Hematopoietic multipotent progenitor cell treated with erythropoietin and hydrocortisone succinate and interleukin-3 and kit ligand, for 8 days (in vitro differentiated cells): ENCODE measurements around the gene NR1D2.

Experiments used
- DNase-seq: peaks from one replicate; pipeline ENCODE4 v3.0.0-alpha.2; 2015

NR1D2 gene

DNA sequence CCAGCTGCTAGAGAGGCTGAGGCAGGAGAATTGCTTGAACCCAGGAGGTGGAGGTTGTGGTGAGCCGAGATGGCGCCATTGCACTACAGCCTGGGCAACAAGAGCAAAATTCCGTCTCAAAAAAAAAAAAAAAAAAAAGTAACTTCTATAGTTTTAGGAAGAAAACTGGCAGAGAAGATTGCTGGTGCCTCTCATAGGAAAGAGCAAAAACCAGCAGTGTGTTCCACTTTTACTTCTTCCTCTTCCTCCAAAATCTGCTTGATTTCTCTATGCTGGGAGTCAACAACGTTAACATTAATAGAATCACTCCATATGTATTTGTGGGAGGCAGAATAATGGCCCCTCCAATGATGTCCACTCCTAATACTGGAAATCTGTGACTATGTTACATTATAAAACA is 12.5 kb upstream of the NR1D2 start:
- DNase-seq, result no peak

DNA sequence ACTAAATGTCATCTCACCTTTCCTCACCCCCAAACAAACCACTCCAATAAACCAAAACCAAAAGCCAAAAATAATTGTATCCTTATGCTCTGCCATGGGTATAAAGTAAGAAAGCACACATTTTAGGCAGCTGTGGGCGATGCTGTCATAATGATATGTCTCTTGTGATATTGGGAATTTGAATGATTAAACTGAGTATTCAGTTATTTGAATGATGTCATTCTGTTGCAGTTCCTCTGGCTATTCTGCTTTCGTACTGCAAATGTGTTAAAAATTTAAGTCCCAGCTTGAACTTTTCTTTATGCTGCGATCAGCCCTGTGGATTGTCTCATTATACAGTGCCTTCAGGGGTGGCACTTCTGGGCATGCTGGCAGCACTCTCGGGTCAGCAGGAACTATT is 10.8 kb upstream of the NR1D2 start:
- no peak for DNase-seq

DNA sequence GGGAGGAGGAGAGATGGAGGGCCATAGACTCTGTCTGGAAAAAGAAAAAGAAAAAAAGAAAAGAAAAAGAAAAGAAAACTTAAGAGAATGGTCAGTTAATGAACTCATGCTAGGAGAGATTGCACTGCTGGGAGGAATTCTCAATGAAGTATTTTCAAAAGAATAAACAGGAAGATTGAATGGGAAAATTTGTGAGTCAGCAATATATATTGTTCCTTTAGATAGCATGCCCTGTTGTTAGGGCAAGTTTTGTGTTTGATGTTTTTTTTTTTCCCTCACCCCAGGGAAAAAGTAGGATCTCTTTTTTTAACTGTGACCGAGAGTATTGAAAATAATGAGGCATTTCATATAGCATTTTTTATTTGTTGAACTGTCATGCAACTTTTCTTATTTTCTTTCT is 7.8 kb upstream of the NR1D2 start:
- DNase-seq, result no peak

DNA sequence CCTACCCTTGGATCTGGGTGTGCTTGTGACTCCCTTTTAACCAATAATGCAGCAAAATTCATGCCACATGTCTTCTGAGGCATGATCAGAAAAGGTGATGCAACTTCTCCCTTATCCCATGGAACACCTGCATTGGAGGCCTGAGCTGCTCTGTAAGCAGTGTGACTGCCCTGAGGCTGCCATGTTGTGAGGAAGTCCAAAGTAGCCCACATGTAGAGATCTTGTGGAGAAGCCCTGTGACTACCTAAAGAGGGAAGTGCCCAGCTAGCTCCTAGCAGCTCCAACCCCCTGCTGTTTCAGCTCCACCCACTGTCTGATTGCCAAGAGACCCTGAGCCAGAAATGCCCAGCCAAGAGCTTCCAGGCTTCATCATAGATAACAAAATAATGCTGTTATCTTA is 6.4 kb upstream of the NR1D2 start:
- peak; percentile 78 for DNase-seq

DNA sequence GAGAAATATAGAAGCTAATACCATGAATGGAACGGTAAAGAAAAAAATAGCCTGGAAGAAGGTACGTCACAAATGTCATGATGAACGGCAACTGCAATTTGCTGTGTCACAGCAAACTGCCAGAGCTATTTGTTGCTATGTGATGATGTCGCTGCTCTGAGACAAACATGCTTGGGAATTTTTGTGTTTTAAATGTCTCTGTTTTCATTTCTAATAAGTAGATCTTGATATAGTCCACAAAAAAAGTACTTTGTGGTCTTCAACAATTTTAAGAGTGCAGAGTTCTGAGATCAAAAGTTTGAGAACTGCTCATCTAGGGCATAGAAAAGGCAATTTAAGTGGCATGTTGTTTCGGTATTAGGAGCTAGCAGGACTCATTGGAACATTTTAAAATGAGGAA is 4.3 kb upstream of the NR1D2 start:
- no peak for DNase-seq

DNA sequence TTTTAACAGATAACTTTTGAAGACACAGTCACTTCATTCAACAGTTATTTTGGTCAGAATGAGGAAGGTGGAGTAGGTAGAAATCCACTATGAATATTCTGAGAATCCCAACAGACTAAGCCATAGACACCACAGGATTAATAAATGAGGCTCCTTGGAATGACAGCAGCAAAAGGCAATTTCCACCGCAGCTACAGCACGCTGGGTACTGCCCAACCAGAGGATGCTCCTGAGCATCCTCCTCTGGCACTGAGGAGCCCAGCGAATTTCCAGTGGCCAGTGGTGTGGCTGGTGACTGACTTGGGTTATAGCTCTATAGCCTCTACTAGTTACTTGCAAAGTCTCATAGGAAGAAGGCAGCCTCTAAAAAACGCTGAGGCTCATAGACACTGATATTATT is 3.6 kb upstream of the NR1D2 start:
- DNase-seq, result no peak

DNA sequence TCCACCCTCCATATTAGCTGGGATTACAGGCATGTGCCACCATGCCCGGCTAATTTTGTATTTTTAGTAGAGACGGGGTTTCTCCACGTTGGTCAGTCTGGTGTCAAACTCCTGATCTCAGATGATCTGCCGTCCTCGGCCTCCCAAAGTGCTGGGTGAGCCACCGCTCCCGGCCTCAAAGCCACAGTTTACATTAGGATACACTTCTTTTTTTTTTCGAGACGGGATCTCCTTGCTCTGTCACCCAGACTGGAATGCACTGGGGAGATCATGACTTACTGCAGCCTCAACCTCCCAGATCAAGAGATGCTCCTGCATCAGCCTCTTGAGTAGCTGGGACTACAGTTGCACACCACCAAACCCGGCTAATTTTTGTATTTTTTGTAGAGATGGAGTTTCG is 2.5 kb upstream of the NR1D2 start:
- no peak for DNase-seq

DNA sequence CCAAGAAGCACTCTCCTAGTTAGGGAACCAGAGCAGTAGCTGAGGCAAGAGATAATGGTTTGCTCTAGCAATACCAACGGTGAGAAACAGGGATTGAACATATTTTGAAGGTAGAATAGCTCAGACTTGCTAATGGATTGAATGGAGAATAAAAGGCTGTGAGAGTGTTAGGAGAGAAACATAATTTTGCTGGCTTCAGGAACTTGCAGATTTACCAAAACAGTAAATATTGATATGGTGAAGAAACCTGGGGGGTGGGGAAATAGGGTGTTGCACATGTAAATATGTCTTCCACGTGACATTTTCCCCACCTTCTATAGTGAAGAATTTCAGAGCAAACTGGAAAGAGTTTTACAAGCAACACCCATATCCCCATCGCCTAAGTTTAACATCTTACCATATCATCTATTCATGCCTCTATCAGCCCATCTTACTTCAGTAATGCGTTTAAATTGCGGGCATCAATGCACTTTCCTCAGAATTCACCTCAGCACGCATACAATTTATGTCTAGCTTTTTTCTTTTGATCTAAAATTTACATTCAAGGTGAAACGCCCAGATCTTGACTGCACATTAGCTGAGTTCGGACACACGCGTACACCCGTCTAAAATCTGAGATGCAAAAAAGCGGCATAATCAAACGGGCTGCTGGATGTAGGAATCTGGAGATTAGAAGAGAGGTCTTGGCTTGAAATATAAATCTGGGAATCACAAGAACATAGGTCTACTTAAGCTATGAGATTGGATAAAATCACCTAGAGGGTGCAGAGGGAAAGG is 891 bp upstream of the NR1D2 start:
- no peak for DNase-seq

DNA sequence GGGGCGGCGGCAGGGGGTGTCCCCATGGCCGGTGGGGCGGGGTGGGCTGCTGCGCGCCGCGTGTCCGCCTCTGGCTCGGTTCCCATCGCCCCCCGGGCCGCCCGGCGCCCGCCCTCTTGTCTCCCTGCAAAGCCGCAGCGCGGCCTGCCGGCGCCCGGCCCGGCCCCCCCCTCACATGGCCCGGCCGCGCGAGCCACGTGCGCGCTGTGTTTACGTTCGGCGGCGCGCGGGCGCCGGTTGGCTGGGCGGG is 502 bp downstream of the NR1D2 start:
- DNase-seq, result no peak

DNA sequence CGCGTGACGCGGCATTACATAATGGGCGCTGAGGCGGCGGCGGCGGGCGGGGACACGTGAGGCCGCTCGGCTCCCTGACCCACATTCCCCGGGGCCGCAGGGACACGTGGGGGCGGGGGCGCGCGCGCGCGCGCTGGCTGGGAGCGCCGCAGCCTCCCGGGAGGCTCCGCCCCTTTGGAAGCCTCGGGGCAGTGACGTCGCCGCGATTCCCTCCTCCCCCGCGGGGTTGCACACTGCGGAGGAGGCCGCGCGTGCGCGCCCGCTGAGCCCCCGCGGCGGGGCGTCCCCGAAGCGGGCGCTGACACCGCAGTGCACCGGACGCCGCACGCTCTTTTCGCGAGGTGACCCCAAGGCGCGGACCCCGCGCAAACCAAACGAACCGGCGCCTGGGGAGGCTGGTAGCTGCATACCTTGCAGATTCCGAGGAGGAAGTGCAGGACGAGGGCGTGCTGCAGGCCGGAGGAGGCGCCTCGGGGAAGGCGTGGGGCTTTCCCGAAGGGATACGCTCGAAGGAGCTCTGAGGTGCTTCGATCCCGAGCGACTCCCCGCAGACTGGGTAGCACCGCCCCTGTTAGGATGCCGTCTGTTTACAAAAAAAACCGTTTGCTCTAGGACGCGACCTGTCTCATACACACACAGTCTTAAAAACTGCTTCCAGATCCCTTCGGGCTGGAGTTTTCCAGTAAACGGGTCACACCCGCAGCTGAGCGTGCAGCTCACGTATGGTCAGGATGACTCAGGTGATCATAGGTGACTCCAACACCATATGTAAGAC is 1.0 kb downstream of the NR1D2 start:
- peak; percentile 94 for DNase-seq

DNA sequence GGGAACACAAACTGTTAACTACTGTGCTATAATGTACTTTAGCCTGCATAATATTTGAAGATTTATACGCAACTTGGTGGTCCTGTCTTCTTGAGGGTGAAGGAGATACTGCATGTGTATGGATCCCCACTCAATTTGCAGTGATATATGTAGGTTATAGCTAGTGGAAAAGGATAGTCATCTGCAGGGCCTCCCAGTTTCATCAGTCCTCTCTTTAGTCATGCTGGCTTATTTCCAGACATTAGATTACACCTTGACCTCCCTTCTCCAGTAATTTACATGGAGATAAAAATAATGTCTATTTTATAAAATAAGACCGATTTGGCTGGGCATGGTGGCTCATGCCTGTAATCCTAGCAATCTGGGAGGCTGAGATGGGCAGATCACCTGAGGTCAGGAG is 3.7 kb downstream of the NR1D2 start:
- DNase-seq, result no peak

DNA sequence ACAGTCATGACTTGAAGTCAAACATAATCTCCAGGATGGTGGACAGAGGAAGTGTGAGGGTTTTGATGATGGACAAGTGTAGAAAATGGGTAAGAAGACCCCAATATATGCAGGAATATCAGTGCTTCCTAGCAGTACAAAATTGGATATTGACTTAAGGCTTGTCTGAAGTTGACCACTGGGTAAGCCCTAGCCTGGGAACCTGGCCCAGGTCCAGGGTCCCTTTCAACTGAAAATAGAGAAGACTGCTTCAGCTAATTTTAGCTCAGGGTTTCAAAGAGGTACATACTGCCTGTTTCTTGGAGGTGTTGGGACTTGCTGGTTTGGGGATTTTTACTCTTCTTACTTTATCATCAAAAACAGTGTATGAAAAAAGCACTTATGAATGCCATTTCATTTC is 4.7 kb downstream of the NR1D2 start:
- DNase-seq, result no peak

DNA sequence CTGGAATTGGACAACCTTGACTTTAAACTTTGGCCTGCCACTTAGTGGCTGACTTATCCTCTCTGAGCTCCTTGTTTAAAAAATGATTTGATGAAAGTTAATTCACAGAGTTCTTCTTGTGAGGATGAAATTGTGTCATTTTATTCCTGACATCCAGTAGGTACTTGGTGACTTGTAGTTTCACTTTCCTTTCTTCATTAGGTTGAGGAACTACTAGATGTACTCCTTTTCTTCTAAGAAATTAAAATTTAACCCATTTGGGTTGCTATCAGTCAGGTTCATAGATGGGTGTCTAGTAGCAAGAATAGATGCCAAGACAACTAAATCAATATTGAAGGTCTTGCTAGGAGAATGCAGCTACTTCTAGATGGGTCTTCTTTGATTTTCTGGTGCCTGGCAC is 5.2 kb downstream of the NR1D2 start:
- no peak for DNase-seq

DNA sequence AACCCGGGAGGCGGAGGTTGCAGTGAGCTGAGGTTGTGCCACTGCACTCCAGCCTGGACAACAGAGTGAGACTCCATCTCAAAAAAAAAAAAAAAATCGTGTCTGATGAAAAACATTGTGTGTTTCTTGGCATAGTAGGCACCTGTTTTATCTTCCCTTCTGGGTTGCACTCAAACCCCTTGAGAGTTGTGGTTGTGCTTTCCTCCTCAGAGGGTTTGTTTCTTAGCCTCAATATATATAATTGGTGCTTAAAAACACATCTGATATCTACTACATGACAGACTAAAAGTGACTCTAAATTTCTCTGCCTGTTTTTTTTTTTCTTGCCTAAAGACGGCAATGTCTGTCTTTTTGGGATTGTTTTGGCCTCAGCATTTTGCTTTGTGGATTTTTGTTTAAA is 7.6 kb downstream of the NR1D2 start:
- no peak for DNase-seq

DNA sequence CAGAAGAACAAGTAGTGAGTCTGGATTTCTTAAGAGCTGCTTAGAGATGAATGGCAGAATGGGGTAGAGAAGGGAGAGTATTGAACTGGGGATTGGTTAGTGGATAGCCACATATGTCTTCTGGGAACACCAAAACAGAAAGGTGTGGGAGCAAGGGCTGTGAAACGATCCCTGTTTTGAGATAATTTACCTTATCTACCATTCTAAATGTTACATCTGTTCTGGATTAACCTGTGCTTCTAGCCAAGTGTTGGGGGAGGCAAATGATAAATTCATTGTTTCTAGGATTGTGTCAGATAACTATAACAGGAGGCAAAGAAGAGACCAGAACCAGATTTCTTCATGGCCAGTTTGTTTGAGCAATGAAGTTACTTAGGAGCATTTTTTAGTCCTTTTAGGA is 8.4 kb downstream of the NR1D2 start:
- DNase-seq, result no peak

DNA sequence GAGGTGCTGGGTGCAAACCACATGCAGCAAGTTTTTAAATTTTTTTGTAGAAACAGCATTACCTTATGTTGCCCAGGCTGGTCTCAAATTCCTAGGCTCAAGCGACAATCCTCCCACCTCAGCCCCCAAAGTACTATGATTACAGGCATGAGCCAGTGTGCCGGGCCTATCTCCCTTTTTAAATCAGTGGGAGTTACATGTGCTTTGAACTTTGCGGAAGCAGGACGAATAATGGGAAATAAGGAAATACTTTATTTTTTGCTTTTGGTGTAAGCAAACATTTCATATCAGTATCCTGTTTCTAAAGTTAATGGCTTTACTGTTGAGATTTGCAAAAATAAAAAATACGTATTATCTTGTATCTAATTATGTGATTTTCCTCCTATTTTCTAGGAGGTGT is 9.1 kb downstream of the NR1D2 start:
- DNase-seq, result no peak

DNA sequence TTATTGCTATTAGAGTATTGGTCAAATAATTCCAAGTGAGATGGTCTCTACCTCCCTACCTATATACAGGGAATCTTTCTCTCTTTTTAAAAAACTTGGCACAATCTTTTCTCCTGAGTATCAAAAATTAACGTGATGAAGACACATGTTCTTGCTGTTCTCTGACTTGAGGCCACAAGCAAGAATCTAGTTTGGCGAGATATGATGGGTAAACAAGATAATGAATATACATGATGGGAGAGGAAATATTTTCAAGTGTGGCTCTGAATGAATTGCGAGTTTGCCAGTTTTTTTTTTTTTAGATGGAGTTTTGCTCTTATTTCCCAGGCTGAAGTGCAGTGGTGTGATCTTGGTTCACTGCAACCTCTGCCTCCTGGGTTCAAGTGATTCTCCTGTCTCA is 11.6 kb downstream of the NR1D2 start:
- DNase-seq, result no peak

DNA sequence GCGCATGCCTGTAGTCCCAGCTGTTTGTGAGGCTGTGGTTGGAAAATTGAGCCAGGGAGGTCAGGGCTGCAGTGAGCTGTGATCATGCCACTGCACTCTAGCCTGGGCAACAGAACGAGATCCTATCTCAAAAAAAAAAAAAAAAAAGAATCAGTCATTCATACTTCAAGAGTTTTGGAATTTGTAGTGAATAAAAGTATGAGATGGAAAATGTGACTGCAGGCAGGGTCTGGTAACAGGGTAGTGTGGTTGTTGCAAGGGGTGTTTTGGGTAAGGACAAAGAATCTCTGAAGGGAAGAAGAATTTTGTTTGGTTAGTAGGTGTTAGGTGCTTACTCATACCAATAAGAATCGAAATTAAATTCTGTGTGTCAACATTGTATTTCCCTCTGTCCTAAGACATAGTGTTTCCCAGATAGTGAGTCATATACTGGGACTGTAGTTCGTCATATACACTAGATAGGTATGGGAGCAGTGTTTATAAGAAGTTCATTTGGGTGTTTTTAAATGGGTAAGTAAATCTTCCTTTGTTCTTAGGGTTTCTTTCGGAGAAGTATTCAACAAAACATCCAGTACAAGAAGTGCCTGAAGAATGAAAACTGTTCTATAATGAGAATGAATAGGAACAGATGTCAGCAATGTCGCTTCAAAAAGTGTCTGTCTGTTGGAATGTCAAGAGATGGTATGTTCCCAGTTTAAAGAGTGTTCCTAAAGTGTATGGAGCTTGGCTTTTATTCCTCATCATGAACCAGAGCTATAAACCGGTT is 14.2 kb downstream of the NR1D2 start:
- DNase-seq, result no peak

DNA sequence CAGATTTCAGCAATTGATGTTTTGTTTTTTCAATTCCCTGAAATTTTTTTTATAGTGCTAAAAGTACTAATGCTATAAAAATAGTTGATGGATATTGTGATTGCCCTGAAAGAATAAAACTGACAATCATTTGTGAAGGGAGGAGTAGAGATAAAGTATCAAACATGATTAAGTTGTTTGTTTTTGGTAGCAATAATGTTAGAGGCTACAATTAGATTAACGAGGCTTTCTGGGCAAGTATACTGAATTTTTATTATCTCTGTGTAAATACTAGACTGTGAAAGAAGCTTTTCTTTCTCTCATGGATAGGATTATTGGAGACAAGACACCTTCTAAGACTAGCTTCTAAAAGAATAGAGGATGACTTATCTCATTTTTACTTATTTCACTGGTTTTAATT is 15.6 kb downstream of the NR1D2 start:
- DNase-seq, result no peak

DNA sequence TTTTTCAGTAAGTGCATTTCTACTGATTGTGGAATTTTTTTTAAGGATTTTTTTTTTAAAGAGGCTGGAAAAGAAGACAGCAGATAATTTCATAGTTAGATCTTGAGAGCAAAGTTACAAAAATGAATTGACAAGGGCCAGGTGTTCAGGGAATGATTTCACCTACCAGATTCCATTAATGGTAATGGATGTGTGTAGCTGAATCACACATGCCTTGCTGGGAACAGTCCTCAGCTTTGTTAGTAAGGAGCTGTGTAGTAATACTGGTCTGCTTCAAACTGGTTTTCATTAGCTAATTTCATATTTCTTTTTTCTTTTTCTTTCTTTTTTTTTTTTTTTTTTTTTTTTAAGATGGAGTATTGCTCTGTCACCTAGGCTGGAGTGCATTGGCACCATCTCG is 16.0 kb downstream of the NR1D2 start:
- no peak for DNase-seq

DNA sequence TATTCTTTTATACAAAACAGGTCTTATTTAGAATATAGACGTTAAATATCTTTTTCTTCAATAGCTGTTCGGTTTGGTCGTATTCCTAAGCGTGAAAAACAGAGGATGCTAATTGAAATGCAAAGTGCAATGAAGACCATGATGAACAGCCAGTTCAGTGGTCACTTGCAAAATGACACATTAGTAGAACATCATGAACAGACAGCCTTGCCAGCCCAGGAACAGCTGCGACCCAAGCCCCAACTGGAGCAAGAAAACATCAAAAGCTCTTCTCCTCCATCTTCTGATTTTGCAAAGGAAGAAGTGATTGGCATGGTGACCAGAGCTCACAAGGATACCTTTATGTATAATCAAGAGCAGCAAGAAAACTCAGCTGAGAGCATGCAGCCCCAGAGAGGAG is 16.8 kb downstream of the NR1D2 start:
- DNase-seq, result no peak

DNA sequence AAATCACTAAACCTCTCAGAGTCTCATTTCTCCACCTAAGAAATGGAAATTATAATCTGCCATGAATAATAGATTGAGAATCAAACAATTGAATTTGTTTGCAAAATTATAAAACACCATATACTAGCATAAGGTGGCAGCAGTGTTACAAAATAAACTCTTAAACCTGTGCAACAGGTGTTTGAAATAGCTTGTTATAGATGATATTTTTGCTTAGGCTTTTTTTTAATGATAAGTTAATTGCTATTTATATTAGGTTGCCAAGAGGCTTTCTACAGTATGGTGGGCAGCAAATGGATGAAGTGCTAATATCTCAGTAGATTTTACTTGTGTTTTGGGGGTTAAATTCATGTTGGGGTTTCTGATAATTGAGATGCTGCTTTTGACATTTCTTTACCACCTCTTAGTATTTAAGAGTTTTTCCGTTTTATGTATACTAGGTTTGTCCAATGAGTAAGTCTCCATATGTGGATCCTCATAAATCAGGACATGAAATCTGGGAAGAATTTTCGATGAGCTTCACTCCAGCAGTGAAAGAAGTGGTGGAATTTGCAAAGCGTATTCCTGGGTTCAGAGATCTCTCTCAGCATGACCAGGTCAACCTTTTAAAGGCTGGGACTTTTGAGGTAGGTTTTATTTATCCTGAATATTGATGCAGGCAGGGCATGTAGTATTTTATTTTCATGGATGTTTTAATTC is 19.6 kb downstream of the NR1D2 start:
- no peak for DNase-seq

DNA sequence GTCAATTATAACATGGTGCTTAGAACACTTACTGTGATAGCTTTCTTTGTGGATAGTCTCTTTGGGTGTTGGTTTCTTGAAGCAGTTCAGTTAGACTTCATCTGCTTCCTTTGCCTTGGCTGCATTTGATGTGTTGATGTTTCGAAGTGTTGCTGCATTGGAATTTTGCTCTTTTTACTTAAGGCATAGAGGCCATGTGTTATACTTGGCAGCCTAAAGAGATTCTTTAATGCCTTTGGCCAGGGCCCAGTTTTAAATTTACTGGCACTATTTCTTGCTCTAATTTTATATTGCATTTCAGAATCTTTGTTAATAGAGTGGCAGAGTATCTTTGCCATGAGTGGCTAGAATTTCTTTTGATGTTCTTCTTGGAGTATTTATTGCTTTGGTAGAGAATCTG is 21.2 kb downstream of the NR1D2 start:
- no peak for DNase-seq
